Gastrocnemius medialis (tissue), 4 donors: Measurements from ENCODE around the gene ZBTB17. TPM values are rescaled to one million over a fixed set of nuclear protein-coding genes. Genes with fewer than 3 reads are reported as not detected.

Experiments used
- ATAC-seq, 2 donors: fragments of 150-250 bp; one replicate each; pipeline ENCODE4 v1.9.1; 2016
- DNase-seq, 2 donors: peaks; one replicate each; pipeline ENCODE4 v3.0.0-alpha.2; 2019
- H3K27ac ChIP-seq, 4 donors: fragments of 200-600 bp; sonication (generic); 1 replicate in 1 of 4; 2 replicates in 3 of 4; pipeline ENCODE4 v1.5.1; 2016 to 2018; ENCODE audit warnings: mild to moderate bottlenecking in 2 of 4, moderate library complexity in 1 of 4
- H3K27me3 ChIP-seq, 3 donors: fragments of 200-600 bp; sonication (generic) in 2 of 3; 1 replicate in 1 of 3; 2 replicates in 2 of 3; pipeline versions ENCODE4 v1.5.1 to v1.6.0; 2016 to 2019; ENCODE audit warnings: mild to moderate bottlenecking in 1 of 3, moderate library complexity in 1 of 3
- H3K36me3 ChIP-seq, 2 donors: fragments of 200-600 bp; sonication (generic) in 1 of 2; one replicate each; pipeline ENCODE4 v1.5.1; 2017 to 2018
- H3K4me1 ChIP-seq, 2 donors: fragments of 200-600 bp; sonication (generic) in 1 of 2; one replicate each; pipeline ENCODE4 v1.5.1; 2016 to 2017; ENCODE audit warnings: mild to moderate bottlenecking in 2 of 2
- H3K4me3 ChIP-seq, 4 donors: fragments of 200-600 bp; sonication (generic) in 3 of 4; 1 replicate in 1 of 4; 2 replicates in 3 of 4; pipeline ENCODE4 v1.5.1; 2016 to 2019; ENCODE audit warnings: mild to moderate bottlenecking in 2 of 4
- H3K9me3 ChIP-seq, 3 donors: fragments of 200-600 bp; sonication (generic) in 2 of 3; 1 replicate in 1 of 3; 2 replicates in 2 of 3; pipeline ENCODE4 v1.5.1; 2016 to 2019
- POLR2A ChIP-seq, 2 donors: fragments of 450-650 bp; IDR thresholded peaks; one replicate each; pipeline ENCODE4 v1.6.1; 2017; ENCODE audit warnings: antibody characterized with exemption in 2 of 2, mild to moderate bottlenecking in 2 of 2, moderate library complexity in 2 of 2
- in situ Hi-C, 4 donors: fragments of 200-750 bp; cut with MboI; loops; one replicate each; pipeline versions ENCODE4 v1.15.0 to v1.8.0; 2017; ENCODE audit warnings: low sequenced_read_pairs in 4 of 4
- intact Hi-C: fragments of 100-400 bp; cut with DNase I; formaldehyde crosslinking; loops from one replicate; pipeline ENCODE4 v1.15.1; 2023; ENCODE audit warnings: low total_unique reads
- total RNA-seq, 4 donors: library from RNA; depleted of rRNA; stranded (reverse); fragments of >200 nt; gene quantifications; one replicate each; pipeline versions ENCODE4 v1.1.0 to v1.2.3, GENCODE V29; 2016
- TF ChIP-seq, protein P1 (sequence below), 5 experiments: fragments of 450-650 bp in 3 of 5; fragments of 200-600 bp in 2 of 5; sonication (generic) in 2 of 5; IDR thresholded peaks in 4 of 5; conservative IDR thresholded peaks in 1 of 5; 1 replicate in 4 of 5; 2 replicates in 1 of 5; pipeline ENCODE4 v1.5.1; 2016 to 2019; ENCODE audit warnings: antibody characterized with exemption in 5 of 5, mild to moderate bottlenecking in 3 of 5, moderate library complexity in 3 of 5

Gene ZBTB17
- total RNA-seq, 4 donors from 2014 or later: 25.9 to 44.1 (median 31.5) TPM

DNA sequence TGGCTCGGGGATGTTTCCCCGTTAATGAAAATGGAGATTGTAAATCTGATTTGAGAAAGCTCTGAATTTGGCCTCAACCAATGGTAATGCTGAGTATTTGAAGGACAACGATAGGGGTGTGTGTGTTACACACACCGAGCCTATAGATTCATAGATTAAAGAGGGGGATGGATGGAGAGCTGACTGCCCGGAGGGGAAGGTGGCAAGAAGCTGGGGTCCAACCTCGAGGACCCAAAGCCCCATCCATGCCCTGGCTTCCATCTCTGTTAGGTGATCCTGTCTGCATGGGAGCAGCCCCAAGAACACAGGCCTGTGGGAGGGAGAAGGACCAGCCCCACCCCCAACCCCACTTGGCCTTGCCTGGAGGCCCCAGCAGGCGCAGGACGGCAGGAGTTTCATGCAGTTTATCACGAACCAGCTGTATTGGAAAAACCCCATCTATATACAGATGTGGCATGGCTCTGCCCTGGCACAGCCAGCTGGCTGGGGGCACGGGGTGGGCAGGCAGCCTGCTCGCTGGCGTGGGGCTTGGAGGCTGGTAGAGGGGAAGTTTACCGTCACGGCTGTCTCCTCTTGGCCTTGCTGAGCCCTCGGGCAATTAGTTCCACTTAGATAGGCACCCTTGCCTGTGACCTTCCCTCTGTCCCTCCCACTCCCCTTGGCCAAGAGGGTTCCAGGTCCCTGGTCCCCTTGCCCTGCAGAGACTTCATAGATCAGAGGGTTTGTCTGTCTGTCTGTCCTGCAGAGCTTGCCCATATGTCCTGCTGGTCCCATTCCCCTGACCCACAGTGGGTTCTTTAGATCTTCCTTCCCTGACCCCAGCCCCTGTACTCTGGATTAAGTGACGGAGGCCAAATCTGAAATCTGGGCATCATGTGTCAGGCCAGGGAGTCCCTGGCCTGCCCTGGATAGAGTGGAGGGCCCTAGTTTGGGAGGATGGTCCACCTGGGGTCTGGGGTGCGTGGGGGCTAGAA is 38.9 kb upstream of the ZBTB17 start:
- Histone ChIP-seq H3K27me3 (no peaks in the 10 kb centered on the region), H3K4me1 (peaks cover 38 to 55% of the 10 kb centered on the region in 2 donors), H3K36me3 (no peaks in the 10 kb centered on the region), H3K4me3 (peak overlapping the region; percentile 68 to 82 (median 76)), H3K27ac (peak overlapping the region; percentile 97 to 100 (median 98)), H3K9me3 (no peaks in the 10 kb centered on the region)
- intact Hi-C loops (loop anchor here (5.0 to 10.0 kb wide), 3 partner anchors 300 to 1100 kb away; partner anchors contain the start of genes DDI2 and PADI2), in situ Hi-C loops (no loop called here)
- DNase-seq: peak; percentile 77 to 87
- TF ChIP-seq, protein P1, sequence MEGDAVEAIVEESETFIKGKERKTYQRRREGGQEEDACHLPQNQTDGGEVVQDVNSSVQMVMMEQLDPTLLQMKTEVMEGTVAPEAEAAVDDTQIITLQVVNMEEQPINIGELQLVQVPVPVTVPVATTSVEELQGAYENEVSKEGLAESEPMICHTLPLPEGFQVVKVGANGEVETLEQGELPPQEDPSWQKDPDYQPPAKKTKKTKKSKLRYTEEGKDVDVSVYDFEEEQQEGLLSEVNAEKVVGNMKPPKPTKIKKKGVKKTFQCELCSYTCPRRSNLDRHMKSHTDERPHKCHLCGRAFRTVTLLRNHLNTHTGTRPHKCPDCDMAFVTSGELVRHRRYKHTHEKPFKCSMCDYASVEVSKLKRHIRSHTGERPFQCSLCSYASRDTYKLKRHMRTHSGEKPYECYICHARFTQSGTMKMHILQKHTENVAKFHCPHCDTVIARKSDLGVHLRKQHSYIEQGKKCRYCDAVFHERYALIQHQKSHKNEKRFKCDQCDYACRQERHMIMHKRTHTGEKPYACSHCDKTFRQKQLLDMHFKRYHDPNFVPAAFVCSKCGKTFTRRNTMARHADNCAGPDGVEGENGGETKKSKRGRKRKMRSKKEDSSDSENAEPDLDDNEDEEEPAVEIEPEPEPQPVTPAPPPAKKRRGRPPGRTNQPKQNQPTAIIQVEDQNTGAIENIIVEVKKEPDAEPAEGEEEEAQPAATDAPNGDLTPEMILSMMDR (IDR thresholded peaks at IDR 0.05 in 4 of 5, conservative IDR thresholded peaks at IDR 0.05 in 1 of 5): no peak
- peak in 1 of 2 donors; percentile 64 for TF ChIP-seq POLR2A (IDR thresholded peaks at IDR 0.05)
- no peak for ATAC-seq

DNA sequence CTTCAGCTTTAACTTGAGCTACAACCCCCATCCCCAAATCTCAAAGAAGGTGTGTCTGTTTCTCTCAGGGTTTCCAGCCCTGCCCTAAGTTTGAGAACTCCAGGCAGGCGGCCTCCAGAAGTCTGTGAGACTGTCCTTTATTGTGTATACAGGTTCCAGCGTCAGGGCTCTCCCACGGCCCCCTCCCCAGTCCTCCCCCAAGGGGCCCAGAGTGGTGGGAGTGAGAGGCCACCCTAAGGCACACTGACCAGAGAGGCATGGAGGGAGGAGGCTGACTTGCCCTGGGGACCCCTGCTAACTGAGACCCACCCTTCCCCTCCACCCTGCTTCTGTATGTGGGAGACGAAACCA is 38.0 kb upstream of the ZBTB17 start:
- ATAC-seq: no peak
- H3K27me3 ChIP-seq: no peaks in the 10 kb centered on the region
- H3K9me3 ChIP-seq: no peaks in the 10 kb centered on the region
- in situ Hi-C loops: no loop called here
- no peaks in the 10 kb centered on the region for H3K36me3 ChIP-seq
- DNase-seq: peak in 1 of 2 donors; percentile 43
- H3K27ac ChIP-seq: peak overlapping the region; percentile 97 to 100 (median 98)
- peak overlapping the region; percentile 43 to 77 (median 72) for H3K4me3 ChIP-seq
- TF ChIP-seq, protein P1 (IDR thresholded peaks at IDR 0.05 in 4 of 5, conservative IDR thresholded peaks at IDR 0.05 in 1 of 5): no peak
- no peak for TF ChIP-seq POLR2A (IDR thresholded peaks at IDR 0.05)
- intact Hi-C loops: loop anchor here (10.0 kb wide), 2 partner anchors 299 to 1101 kb away; partner anchors contain the start of gene PADI2
- peaks cover 32 to 48% of the 10 kb centered on the region in 2 donors for H3K4me1 ChIP-seq

DNA sequence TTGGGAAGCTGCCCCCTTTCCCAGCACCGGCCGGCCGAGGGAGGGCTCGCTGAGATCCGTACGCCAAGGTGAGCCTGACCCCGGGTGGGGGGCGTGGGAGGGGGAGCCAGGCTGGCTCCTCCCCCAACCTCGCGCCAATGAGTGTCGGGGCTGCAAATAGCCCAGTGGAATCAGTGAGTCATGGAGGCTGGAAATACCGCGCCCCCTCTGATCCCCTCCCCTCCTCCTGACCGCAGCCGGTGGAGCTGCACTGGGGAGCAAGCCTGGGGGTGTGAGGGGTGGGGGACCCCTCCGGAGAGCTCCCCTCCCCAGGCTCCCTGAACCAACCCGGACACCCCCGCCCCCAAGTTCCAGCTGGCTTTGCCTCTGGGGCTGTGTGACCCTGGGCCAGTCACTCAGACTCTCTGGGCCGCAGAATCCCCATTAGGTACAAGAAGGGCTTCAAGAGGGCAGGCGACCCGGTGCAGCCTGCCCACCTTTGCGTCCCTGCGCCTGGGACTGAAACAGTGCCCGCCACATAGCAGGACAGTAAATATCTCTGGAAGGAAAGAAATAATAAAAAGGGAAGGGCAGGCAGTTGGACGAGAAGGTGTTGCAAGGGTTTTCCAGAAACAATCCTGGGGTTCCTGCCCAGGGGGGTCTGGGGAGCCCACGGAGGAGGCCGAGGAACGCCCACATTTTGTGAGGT is 37.5 kb upstream of the ZBTB17 start:
- in situ Hi-C loops: no loop called here
- TF ChIP-seq, protein P1 (IDR thresholded peaks at IDR 0.05 in 4 of 5, conservative IDR thresholded peaks at IDR 0.05 in 1 of 5): no peak
- TF ChIP-seq POLR2A (IDR thresholded peaks at IDR 0.05): peak in 1 of 2 donors; percentile 71
- Histone ChIP-seq H3K36me3 (no peaks in the 10 kb centered on the region), H3K9me3 (no peaks in the 10 kb centered on the region), H3K27ac (peak overlapping the region; percentile 97 to 100 (median 98)), H3K4me3 (peak overlapping the region; percentile 43 to 77 (median 72)), H3K4me1 (peaks cover 28 to 43% of the 10 kb centered on the region in 2 donors), H3K27me3 (no peaks in the 10 kb centered on the region)
- ATAC-seq (peak; percentile 28 to 38), DNase-seq (peak; percentile 84 to 93)
- intact Hi-C loops: loop anchor here (10.0 kb wide), 2 partner anchors 299 to 1101 kb away; partner anchors contain the start of gene PADI2

DNA sequence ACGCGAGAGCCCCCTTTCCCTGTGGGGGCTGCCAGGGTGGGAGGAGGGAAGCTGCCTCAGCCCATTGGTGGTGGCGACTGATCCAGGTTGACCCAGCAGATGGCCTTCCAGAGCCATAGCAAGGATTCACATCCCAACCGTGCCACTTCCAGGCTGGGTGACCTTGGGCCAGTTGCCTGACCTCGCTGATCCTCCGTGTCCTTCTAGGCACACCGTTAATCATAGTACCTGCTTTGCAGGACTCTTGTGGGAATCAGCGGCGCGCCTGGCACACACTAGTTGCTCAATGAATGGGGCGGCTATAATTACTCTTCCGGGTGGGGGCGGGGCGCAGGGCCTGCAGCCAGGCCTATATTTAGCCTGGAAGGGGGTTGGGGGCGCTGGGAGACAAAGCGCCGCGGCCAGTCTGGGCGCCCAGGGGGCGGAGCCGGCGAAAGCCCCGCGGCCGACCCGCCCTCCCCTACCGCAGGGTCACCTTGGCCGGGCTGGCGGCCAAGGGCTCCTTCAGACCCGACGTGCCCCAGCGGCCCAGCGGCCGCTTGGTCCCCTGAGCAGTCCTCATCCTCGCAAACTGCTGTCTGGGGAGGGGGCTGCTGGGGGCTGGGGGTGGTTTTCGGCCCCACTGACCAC is 36.8 kb upstream of the ZBTB17 start:
- intact Hi-C loops: loop anchor here (10.0 kb wide), 2 partner anchors 298 to 1102 kb away; partner anchors contain the start of gene PADI2

More for the DNA sequence above, 36.8 kb upstream of the ZBTB17 start:
- in situ Hi-C loops: no loop called here
- H3K36me3 ChIP-seq: no peaks in the 10 kb centered on the region
- TF ChIP-seq, protein P1 (IDR thresholded peaks at IDR 0.05 in 4 of 5, conservative IDR thresholded peaks at IDR 0.05 in 1 of 5): peak in 3 of 5 experiments; percentile 10 to 30 (median 18)
- TF ChIP-seq POLR2A (IDR thresholded peaks at IDR 0.05): no peak
- DNase-seq (peak; percentile 83 to 95), ATAC-seq (peak; percentile 25 to 37)
- no peaks in the 10 kb centered on the region for H3K27me3 ChIP-seq
- peaks cover 25 to 39% of the 10 kb centered on the region in 2 donors for H3K4me1 ChIP-seq
- H3K9me3 ChIP-seq: no peaks in the 10 kb centered on the region
- peak overlapping the region; percentile 43 to 77 (median 72) for H3K4me3 ChIP-seq
- H3K27ac ChIP-seq: peak overlapping the region; percentile 97 to 100 (median 98)
